ENCODE data around the gene CALR. TPM values are rescaled to one million over a fixed set of nuclear protein-coding genes. Genes with fewer than 3 reads are reported as not detected.
A peak's percentile ranks its signal among the peaks of the same experiment; 100 is the strongest.

Gene CALR
- total and polyA plus RNA-seq, 10 donors, result 150 to 828 (median 406) TPM

GRCh38 chr19:12946092-12946721 lies 7.8 kb downstream of the CALR start:
- peak overlapping the region; percentile 77 to 99 (median 90) for H3K4me3 ChIP-seq
- WGBS, 5 donors, result 1 to 3% (median 1%) methylated on average over 19 to 40 of the region's 40 CpGs
- peaks cover 21 to 88% (median 72%) of the 10 kb centered on the region in 6 donors for H3K4me1 ChIP-seq
- peak; percentile 90 for DNase-seq
- H3K27ac ChIP-seq, result peak overlapping the region; percentile 87 to 98 (median 94)
- intact Hi-C loops (cut with DNase I; ENCODE audit: low total_unique reads), result no loop called here
- H3K36me3 ChIP-seq, result peaks cover 6 to 79% (median 76%) of the 10 kb centered on the region in 6 donors
- no peaks in the 10 kb centered on the region for H3K27me3 ChIP-seq (replicated peaks in 1 of 7)
- TF ChIP-seq, protein P1, sequence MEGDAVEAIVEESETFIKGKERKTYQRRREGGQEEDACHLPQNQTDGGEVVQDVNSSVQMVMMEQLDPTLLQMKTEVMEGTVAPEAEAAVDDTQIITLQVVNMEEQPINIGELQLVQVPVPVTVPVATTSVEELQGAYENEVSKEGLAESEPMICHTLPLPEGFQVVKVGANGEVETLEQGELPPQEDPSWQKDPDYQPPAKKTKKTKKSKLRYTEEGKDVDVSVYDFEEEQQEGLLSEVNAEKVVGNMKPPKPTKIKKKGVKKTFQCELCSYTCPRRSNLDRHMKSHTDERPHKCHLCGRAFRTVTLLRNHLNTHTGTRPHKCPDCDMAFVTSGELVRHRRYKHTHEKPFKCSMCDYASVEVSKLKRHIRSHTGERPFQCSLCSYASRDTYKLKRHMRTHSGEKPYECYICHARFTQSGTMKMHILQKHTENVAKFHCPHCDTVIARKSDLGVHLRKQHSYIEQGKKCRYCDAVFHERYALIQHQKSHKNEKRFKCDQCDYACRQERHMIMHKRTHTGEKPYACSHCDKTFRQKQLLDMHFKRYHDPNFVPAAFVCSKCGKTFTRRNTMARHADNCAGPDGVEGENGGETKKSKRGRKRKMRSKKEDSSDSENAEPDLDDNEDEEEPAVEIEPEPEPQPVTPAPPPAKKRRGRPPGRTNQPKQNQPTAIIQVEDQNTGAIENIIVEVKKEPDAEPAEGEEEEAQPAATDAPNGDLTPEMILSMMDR (IDR thresholded peaks at IDR 0.05 in 8 of 11, conservative IDR thresholded peaks at IDR 0.05 in 3 of 11), result no peak
- TF ChIP-seq POLR2AphosphoS5 (IDR thresholded peaks at IDR 0.05) (no peak), POLR2A (IDR thresholded peaks at IDR 0.05) (no peak)
- no peaks in the 10 kb centered on the region for H3K9me3 ChIP-seq

GRCh38 chr19:12946731-12947496 lies 8.5 kb downstream of the CALR start:
- Histone ChIP-seq H3K27me3 (replicated peaks in 1 of 7) (no peaks in the 10 kb centered on the region), H3K27ac (peak overlapping the region in 7 of 8 donors; percentile 87 to 98 (median 95)), H3K4me3 (peak overlapping the region; percentile 77 to 99 (median 90)), H3K36me3 (peaks cover 5 to 79% (median 76%) of the 10 kb centered on the region in 6 donors), H3K4me1 (peaks cover 21 to 86% (median 65%) of the 10 kb centered on the region in 6 donors), H3K9me3 (no peaks in the 10 kb centered on the region)
- TF ChIP-seq, protein P1 (IDR thresholded peaks at IDR 0.05 in 8 of 11, conservative IDR thresholded peaks at IDR 0.05 in 3 of 11), result no peak
- TF ChIP-seq POLR2A (IDR thresholded peaks at IDR 0.05) (no peak), POLR2AphosphoS5 (IDR thresholded peaks at IDR 0.05) (no peak)
- 68 to 79% (median 74%) methylated on average over 14 of the region's 14 CpGs for WGBS, 5 donors
- intact Hi-C loops (cut with DNase I; ENCODE audit: low total_unique reads), result no loop called here
- no peak for DNase-seq

DNA sequence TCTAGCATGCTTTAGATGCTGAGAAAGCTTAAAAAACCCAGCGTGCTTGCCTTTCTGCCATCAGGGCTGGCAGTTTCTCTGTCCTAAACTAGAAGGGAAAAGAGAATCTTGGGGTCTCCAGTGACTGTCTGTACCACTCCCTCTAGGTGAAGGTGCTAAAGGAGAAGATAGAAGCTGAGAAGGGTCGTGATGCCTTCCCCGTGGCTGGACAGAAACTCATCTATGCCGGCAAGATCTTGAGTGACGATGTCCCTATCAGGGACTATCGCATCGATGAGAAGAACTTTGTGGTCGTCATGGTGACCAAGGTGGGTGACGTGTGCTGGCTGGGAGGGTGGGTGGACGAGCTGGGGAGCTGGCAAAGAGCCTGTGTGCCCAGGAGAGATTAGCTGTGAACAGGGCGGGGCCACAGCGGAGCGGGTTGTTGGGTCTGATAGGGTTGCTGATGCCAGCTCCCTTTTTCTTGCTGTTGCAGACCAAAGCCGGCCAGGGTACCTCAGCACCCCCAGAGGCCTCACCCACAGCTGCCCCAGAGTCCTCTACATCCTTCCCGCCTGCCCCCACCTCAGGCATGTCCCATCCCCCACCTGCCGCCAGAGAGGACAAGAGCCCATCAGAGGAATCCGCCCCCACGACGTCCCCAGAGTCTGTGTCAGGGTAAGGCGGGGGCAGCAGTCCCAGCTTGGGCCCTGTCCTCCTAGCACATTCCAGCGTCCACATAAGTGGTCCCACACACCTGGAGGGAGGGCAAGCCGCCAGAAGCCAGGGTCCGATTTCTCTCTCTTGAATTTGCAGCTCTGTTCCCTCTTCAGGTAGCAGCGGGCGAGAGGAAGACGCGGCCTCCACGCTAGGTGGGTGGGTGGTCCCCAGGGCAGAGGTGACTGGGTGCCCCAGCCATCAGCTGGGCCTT lies 9.5 kb downstream of the CALR start:
- no peaks in the 10 kb centered on the region for H3K9me3 ChIP-seq
- no peaks in the 10 kb centered on the region for H3K27me3 ChIP-seq (replicated peaks in 1 of 7)
- peak overlapping the region in 2 of 8 donors; percentile 13 to 16 for H3K27ac ChIP-seq
- peaks cover 5 to 79% (median 76%) of the 10 kb centered on the region in 6 donors for H3K36me3 ChIP-seq
- H3K4me1 ChIP-seq, result peaks cover 22 to 86% (median 64%) of the 10 kb centered on the region in 6 donors
- intact Hi-C loops (cut with DNase I; ENCODE audit: low total_unique reads), result no loop called here
- 83 to 94% (median 91%) methylated on average over 27 to 28 of the region's 28 CpGs for WGBS, 5 donors
- H3K4me3 ChIP-seq, result no peak overlapping the region
- TF ChIP-seq POLR2AphosphoS5 (IDR thresholded peaks at IDR 0.05) (peak in 1 of 3 donors; percentile 9), POLR2A (IDR thresholded peaks at IDR 0.05) (no peak)
- no peak for DNase-seq

GRCh38 chr19:12948612-12949362 lies 10.4 kb downstream of the CALR start:
- Histone ChIP-seq H3K9me3 (no peaks in the 10 kb centered on the region), H3K27me3 (replicated peaks in 1 of 7) (no peaks in the 10 kb centered on the region), H3K4me3 (no peak overlapping the region), H3K36me3 (peaks cover 5 to 79% (median 75%) of the 10 kb centered on the region in 6 donors), H3K27ac (peak overlapping the region in 2 of 8 donors; percentile 13 to 16), H3K4me1 (peaks cover 20 to 86% (median 64%) of the 10 kb centered on the region in 6 donors)
- no peak for DNase-seq
- TF ChIP-seq POLR2A (IDR thresholded peaks at IDR 0.05) (no peak), POLR2AphosphoS5 (IDR thresholded peaks at IDR 0.05) (peak in 1 of 3 donors; percentile 20)
- TF ChIP-seq, protein P1 (IDR thresholded peaks at IDR 0.05 in 8 of 11, conservative IDR thresholded peaks at IDR 0.05 in 3 of 11), result no peak
- WGBS, 5 donors, result 90 to 96% (median 92%) methylated on average over 23 to 30 of the region's 30 CpGs
- intact Hi-C loops (cut with DNase I; ENCODE audit: low total_unique reads), result no loop called here

Measured in spleen (tissue), 11 donors.